Measurements from ENCODE around the gene ZNF618.
"Not testable (repeated sequence)": the region's sequence is repeated elsewhere in the genome, so short reads cannot be mapped to it uniquely, and the experiment has no call there.

Gene ZNF618

DNA sequence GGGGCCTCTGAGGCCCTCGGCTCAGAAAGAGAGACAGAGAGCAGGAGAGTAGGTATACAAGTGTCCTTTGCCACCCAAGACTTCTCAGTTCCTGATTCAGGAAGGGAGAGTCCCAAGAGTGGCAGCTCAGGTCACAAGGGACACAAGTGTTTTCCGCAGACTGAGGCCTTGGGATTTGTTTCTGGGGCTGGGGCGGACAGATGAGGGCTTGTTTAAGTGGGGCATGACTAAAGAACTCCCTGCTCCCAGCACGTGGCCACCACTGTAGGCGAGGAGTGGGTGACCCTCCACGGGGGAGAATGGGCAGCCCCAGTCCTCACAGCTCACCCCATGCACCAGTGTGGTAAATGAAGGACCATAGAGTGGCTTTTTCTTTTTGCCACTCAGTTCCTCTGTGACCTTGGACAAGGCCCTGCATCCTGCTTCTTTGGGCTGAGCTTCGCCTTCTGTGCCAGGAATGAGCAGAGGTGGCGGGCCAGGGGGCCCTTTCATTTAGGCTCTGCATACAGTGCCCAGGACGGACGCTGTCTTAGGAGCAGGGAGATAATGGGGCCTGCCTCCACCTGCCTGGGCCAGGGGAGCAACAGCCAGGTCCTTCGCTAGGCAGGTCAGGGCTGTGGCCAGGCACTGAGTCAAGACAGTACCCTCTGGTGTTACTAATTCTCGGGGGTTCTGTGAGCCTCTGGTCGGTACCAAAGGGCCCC, 151.2 kb downstream of the ZNF618 start:
- no peak for DNase-seq

DNA sequence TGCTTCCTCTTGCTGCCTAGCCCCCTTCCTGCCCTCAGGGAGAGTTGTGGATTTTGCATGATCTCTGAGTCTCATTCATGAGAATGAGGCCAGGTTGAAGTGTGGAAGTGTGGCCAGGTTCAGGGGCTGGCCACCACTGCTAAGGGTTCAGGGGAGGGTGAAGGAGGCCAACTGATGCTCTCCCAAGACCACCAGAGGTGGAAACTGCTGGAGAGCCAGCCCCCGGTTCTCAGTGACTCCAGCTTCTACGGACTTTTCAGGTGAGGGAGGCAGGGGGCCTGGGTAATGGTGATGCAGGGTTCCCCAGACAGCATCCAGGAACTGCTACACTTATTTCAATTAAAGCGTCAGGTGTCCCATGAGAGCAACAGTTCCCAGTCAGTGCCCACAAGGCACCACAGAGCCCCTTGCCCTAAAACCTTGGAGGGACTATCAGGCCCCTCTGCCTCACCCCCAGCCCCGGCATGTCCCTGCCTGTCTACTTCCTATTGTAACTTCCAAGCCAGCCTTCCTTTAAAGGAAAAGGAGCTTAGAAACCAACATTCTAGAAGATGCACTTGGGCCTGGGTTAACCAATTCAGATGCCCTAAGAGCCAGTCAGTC, 151.9 kb downstream of the ZNF618 start:
- DNase-seq, result no peak

DNA sequence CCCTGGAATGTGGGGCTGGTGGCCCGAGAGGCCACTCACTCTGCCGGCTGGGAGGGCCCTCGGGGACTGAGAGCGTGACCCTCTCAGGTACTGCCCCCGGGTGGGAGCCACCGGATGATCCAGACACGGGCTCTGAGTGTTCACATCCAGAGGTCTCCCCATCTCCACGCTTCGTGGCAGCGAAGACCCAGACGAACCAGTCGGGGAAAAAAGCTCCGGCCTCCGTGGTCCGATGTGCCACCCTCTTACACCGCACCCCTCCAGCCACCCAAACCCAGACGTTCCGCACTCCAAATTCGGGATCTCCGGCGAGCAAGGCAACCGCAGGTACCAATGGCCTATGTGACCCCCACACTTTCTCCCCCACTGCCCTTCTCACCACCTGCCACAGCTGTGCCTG, 152.5 kb downstream of the ZNF618 start:
- no peak for DNase-seq

DNA sequence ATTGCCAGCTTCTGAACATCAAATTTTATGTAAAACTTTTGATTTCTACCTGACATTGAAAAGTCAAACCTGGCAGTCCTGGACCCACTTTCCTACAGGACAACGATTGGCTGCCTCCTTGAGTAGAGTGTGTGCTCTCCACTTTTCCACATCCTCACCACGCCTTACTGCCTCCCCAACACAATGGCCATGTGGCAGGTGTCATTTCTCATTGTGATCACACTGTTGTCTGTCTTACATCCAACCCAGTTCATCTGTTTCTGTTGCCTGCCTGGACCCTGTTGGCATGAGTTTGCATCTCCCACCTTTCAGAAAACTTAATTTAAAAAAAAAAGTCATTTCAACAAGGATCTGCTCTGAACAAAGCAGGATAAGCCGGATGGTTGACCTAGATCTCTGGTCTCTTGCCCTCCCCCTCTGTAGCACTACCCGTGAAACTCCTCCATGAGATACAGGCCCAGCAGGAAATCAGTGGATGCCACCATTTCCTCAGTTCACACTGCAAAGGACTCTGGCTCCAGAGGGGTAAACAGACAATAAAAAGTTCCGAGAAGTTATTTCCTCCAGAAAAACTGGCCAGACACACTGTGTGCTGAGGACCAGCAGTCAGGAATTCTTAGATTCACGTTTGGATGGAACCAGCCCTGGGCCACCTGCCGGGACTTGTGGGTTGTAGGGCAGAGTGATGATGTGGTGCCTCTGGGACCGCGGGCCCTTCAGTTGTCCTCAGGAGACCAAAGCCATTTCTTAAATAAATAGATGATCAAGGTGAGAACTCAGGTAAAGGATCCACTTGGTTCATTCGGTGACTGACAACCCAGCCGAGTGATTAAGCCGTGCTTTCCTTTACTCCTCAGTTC, 153.4 kb downstream of the ZNF618 start:
- DNase-seq, result no peak

DNA sequence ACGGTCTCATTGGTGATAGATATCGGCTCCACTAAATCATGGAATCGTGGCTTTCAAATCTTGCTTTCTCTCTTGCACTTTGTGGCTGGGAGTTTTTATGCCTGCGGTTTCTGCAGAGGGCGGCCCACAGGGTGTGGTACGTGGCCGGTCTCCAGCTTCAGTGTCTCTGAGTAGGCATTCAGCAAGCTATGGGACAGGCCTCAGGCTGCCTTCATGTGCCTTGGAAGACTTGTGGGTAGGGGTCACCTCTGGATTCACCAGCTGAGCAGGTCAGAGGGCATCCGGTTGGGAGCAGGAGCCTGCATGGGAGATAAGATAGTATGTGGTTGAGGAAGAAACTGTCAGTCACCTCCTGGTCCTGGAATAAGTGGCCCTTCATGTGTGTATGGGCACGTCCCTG, 154.3 kb downstream of the ZNF618 start:
- no peak for DNase-seq

DNA sequence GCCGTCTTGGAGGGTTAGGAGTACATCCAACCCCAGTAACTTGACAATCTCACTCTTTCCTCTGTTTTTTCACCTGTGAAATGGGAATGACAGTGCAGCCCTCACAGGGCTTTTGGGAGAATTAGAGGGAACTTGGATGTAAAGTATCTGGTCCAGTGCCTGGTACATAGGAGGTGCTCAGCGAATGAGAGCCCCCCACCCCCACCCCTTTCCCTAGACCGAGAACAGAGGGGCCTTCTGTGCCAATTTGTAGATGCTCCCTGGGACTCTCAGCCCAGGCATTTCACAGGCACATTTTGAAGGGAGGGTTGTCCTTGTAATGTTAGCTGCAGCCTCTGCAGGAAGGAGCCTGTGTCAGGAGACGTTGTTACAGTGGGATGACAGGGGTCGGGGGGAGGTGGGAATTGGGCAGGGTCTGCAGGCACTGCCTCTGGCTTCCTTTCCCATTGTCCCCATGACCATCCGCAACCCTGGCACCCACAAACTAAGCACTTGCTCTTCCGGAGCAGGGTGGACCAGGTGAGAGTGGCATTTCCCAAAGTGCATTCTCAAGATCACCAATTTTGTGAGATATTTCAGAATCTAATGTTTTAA, 155.0 kb downstream of the ZNF618 start:
- DNase-seq, result no peak

DNA sequence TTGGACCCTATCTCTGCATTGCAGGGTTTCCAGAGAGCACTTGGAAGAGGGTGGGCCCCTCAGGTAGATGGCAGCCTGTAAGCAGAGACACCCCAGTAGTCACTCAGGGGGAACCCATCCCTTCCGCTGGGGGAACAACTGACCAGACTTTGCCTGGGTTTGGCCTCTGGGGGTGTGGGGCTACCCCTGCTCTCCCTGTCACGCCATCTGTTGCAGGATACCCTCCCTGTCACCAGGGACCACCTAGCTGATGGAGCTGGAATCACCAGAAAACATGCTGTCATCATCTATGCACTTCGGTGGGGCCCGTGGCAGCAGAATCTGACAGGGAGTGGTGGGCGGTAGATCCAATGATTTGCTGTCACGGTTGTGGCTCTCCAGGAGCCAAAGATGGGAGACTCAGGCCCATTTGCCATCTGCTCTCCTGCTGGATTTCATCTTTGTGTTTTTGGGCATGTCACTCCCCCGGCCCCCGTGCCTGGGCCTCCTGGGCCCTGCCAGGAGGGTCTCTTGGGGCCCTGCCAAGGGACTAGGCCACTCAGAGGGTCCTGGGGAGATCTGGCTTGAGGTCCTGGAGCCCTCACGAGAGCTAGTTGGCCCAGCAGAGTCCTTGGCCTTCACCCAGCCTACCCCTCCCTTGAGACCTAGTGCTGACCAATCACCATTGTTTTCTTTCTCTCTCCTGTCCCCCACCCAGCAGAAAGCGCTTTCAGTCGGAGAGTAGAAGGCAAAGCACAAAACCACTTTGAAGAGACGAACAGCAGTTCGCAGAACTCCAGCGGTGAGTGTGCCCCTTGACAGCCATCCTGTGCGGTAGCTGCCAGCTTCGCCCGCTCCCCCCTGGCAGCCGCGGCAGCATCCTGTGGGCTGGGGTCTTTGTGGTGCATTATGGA, 156.1 kb downstream of the ZNF618 start:
- no peak for DNase-seq

DNA sequence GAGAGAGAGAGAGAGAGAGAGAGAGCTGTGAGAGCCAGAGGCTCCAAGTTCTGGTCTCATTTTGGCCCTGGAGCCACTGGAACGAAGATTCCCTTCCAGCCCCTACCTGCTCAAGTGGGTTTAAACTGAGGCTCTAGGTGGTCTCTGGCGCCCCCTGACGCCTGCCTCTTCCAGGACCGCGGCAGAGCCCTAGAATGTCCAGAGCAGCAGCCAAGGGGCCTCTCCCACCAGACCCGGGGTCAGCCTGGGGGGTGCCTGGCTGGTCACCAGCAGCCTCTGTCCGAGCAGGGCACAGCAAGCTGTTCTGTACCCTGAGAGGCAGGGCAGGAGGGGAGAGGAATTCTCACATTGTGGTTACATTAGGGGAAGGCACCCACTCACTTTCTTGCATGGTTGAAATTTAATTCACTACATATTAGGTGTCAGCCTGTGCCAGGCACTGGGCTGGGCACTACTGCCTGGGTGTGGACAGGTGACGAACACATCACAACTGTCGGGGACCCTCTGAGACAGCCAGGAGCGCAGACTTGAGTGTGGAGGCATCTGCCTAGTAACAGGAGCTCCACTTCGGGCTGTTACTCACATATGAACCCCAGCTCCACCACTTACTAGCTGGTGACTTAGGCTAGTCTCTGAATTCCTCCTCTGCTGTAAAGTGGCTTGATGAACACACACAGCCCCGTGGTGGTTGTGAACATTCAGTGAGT, 157.4 kb downstream of the ZNF618 start:
- DNase-seq, result no peak

DNA sequence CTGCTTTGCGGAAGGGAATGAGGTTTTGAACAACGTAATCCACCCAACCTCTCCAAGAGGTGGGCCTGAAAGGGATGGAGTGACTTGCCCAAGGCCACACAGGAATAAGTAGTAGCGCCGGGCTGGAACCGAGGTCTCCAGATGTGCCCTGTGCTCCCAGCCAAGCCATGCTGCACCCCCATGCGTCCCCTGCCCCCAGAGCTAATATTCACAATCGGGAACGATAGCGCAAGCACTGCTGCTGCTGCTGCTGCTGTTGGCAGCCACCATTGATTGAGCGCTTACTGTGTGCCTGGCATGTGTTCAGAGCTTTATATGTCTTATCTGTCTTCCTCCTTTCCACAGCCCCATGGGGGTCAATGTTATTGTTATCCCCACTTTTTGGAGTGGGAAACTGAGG, 158.1 kb downstream of the ZNF618 start:
- DNase-seq, result no peak

DNA sequence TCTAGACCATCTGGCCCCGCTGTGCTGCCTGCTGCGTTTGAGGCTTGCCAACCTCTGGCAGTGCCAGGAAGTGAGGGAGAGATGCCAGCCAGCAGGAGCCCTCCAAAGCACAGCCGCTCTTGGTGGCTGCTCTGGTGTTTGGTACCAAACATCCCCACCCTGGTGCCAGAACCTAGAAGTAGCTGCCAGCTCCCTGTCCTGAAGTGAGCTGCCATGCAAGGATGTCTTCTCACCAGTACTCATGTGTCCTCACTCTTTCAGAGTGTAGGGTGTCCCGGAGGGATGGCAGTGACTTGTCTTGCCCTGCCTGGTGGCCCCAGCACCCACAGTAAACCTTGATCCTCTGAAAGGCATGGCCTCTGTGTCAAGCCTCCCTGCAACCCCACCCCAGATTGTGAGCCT, 158.6 kb downstream of the ZNF618 start:
- no peak for DNase-seq

DNA sequence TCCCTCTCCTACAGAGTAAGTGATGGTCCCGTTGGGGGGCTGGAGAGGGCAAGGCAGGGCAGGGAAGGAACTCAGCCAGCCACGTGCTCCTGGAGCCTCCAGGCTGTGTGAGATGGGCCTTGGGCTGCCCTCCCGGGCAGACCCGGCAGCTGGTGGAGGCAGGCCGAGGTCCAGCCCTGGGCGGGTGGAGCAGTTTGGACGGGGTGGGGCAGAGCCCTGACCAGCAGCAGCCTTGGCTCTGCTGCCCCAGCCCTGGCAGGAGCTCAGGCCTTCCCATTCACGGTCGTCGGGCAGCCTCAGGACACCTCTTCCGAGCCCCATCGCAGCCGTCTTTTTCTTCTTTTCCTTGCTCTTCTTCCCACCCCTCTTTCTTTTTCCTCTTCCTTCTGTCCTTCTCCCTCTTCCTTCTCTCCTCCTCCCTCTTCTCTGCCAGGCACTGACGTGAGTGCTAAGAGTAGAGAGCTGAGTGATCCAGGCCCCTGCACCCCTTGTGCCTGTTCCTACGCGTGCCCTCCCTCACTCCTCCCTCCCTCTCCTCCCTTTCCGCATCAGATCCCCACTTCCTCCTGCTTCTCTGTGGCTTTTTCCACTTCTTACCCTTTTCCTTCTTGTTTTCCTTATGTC, 159.2 kb downstream of the ZNF618 start:
- DNase-seq, result no peak

DNA sequence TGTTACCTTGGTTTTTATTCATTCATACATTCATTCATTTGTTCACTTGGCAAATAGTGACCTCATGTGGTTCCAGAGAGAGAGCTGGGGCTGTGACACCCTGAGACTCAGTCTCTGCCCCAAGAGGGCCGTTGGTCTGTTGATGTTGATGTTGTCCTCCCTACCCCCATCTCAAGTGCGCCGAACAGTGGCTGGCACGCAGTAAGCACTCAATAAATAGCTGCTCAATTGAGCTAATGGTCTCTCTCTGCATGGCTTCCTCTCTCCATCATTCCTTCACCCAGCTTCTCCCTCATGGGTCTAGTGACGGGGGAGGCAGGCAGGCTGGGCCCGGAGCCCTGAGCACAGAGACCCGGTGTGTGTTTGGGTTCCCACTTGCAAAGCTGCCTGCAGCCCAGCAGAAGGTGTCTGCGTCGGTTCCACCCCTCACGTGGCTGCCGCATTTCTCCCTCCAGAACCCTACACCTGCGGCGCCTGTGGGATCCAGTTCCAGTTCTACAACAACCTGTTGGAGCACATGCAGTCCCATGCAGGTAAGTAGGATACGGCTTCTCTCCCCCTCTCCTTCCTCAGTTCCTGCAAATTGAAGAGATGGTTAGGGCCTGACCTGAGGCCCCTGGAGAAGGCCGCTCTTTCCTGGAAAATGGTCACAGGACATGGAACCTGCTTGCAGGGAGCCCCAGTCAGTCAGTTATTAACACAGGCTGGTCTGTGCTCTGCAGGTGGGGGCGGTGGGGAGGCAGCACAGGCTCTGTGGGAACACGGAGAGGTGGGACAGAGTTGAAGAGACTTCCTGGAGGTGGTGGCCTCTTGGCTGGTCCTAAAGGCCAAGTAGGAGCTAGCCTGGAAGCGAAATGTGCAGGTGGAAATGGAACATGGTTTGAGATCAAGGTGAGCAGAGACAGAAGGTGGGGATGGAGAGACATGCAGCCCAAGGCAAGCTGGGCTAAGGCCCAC, 160.0 kb downstream of the ZNF618 start:
- no peak for DNase-seq

DNA sequence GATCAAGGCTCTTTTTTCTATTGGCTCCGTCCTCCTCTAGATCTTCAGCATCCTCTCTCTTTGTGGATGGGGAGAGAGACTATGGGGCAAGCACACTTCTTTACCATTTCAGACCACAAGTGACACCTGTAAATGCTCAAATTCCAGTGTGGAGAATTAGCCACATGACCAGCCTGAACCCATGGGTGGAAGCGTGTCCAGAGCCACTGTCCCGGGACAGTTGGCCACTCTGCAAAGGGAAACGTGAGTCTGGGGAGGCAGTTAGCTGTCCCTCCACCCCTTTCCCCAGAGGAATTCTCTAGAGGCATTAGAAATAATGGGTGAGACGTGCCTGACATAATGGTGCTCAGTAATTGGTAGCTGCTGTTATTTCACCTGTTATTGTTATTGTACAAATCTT, 161.1 kb downstream of the ZNF618 start:
- no peak for DNase-seq

DNA sequence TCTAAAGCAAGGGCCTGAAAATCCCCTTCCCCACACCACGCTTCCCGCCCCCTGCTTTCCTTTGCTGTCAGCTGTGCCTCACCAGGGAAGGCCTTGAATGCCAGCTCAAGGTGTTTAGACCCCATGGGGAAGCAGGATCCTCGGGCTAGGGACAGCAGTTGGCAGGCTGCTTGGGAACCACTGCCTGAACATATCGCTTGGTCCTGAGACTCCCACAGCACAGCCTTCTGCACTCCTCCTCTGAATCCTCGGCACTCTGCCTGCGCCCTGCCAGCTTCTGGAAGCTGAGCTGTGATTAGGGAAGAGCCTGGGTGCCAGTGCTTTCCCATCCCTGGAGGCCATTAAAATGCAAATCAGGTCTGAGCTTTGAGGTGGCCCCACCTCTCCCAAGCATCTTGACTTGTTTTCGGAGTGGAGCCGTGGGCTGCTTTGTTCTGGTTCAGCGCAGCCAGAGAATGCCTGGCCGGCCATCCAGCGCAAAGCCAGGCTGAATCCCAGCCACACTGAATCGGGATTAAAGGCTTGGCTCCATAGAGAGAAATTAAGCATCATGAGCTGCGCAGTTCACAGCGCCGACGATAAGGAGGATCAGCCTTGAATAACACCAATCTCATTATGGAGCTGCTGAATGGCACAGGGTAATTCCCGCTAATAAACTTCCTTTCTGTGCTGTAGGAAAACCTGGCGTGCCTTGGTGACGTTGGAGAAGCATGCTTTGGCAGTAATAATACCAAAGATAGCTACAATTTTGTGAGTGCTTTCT, 162.0 kb downstream of the ZNF618 start:
- no peak for DNase-seq

DNA sequence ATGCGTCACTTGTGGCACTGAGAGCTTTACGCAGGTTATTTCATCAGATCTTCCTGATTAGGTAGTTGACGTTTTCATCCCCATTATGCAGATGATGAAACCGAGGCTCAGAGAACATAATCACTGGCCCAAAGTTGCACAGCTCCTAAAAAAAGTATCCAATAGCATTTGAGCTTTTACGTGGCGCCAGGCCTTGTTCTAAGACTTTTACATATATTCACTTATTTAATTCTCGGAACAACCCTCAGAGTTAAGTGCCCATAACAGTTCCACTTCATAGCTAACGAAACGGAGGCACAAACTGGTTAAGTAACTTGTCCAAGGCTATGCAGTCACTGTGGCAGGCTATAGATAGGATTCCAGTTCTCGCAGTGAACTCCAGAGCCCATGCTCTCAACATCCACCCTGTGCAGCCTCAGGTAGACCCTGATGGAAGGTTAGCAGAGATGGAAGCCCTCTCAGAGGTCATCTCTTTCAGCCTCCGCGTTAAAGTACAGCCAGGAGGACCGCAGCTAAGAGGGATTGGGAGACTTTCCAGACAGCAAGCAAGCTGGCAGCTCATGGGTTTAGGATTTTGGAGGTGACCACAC, 162.7 kb downstream of the ZNF618 start:
- DNase-seq, result no peak

DNA sequence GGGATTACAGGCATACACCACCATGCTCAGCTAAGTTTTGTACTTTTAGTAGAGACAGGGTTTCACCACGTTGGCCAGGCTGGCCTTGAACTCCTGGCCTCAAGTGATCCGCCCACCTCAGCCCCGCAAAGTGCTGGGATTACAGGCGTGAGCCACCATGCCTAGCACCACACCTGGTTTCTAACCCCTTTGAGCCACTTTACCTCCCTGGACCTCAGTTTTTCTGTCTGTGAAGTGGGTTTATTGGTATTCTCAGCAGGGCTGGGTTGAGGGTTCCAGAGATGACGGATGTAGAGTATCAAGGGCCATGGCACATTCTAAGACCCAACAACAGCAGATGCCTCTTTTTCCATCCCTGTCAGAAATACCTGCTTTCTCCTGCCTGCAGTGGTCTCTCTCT, 163.4 kb downstream of the ZNF618 start:
- no peak for DNase-seq

DNA sequence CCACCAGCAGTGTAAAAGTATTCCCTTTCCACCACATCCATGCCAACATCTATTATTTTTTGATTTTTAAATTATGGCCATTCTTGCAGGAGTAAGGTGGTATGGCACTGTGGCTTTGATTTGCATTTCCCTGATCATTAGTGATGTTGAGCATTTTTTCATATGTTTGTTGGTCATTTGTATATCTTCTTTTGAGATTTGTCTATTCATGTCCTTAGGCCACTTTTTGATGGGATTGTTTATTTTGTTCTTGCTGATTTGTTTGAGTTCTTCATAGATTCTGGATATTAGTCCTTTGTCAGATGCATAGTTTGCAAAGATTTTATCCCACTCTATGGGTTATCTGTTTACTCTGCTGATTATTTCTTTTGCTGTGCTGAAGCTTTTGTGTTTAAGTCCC, 167.6 kb downstream of the ZNF618 start:
- not testable (repeated sequence) for DNase-seq

DNA sequence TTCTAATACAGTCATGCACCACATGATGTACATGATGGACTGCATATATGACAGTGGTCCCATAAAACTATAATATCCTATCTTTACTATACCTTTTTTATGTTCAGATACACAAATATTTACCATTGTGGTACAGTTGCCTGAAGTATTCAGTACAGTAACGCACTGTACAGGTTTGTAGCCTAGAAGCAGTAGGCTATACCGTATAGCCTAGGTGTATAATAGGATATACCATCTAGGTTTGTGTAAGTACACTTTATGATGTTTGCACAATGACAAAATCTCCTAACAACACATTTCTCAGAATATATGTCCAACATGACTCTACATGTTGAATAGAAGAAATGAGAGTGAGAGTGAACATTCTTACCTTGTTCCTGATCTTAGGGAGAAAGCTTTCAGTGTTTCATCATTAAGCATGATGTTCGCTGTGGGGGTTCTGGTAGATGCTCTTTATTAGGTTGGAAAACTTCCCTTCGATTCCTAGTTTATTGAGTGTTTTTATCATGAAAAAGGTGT, 170.2 kb downstream of the ZNF618 start:
- no peak for DNase-seq

DNA sequence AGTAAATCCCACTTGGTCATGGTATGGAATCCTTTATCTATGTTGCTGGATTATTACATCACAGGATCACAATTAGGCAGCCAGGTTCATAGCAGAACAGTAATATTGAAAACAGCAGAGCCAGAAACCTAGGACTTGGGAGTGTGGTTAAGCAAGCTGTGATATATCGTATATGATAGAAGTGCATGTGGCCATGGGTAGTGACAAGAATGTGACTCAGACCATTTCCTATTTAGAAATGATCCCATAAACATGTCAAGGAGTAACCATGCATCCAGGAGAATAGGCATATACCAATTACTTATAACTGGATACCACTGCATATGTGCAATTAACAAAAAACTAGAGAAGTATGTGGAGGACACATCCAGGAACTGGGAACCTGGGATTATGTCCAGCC, 170.8 kb downstream of the ZNF618 start:
- DNase-seq, result no peak
